GM18909 (cell line): Measurements from ENCODE around the gene XIRP1.
"Not testable (repeated sequence)": the region's sequence is repeated elsewhere in the genome, so short reads cannot be mapped to it uniquely, and the experiment has no call there.

Experiments used
- ATAC-seq: cut with Tn5 transposase; IDR thresholded peaks from one replicate; pipeline ENCODE4 v1.9.1; 2021; ENCODE audit warnings: mild to moderate bottlenecking; ENCODE audit not compliant: unreplicated experiment, poor library complexity

The XIRP1 gene

GRCh38 chr3:39192490-39193092 is at the start of gene XIRP1:
Gene XIRP1 (minus strand): TSS chr3:39192595. CDS start chr3:39189445, 3,150 bp downstream.
- ATAC-seq, result no peak

GRCh38 chr3:39241561-39241960 is 49.2 kb upstream of the XIRP1 start:
- no peak for ATAC-seq

- no peak for ATAC-seq
Observed at GRCh38 chr3:39237027-39237426, 44.6 kb upstream of the XIRP1 start.

GRCh38 chr3:39234651-39235050 is 42.3 kb upstream of the XIRP1 start:
- no peak for ATAC-seq

GRCh38 chr3:39232859-39233258 is 40.5 kb upstream of the XIRP1 start:
- ATAC-seq, result no peak

DNA sequence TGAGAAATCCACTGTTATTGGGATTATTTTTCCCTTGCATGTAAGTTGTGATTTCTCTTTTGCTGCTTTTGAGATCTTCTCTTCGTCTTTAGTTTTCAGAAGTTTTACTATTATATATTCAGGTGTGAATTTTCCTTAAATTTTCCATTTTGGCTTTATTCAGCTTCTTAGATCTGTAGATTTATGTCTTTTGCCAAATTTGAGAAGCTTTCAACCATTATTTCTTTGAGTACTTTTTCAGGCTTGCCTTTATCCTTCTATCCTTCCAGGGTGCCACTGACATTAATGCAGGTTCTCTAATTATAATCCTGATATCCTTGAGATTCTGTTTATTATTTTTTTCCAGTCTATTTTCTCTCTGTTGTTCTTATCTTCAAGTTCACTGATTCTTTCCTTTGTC is 38.1 kb upstream of the XIRP1 start:
- ATAC-seq, result no peak

- ATAC-seq, result no peak
Observed at GRCh38 chr3:39228496-39228895, 36.1 kb upstream of the XIRP1 start.

GRCh38 chr3:39227596-39227995 is 35.2 kb upstream of the XIRP1 start:
- ATAC-seq, result not testable (repeated sequence)

DNA sequence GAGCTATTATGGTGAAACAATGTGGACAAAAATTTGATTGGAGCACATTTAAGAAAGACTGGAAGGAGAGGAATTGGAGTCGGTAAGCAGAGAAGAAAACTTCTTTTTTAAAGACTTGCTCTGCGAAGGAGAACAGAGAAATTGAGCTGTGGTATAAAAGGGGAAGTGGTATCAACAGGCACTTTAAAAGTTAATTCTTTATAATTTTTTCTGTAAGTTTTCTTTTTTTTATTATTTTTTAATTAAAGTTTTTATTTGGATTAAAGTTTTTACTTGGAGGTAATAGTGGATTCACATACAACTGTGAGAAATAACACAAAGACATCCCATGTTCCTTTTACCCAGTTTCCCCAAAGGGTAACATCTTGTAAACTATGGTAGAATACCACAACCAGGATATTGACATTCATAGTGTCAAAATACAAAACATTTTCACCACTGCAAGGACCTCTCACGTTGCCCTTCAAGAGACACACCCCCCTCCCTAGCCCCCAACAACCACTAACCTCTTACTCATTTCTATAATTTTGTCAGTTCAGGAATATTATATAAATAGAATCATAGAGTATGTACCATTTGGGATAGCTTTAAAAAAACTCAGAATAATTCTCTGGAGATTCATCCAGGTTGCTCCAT is 33.8 kb upstream of the XIRP1 start:
- ATAC-seq, result no peak

- no peak for ATAC-seq
Observed at GRCh38 chr3:39224288-39224687, 31.9 kb upstream of the XIRP1 start.

GRCh38 chr3:39222939-39223338 is 30.5 kb upstream of the XIRP1 start:
- no peak for ATAC-seq

DNA sequence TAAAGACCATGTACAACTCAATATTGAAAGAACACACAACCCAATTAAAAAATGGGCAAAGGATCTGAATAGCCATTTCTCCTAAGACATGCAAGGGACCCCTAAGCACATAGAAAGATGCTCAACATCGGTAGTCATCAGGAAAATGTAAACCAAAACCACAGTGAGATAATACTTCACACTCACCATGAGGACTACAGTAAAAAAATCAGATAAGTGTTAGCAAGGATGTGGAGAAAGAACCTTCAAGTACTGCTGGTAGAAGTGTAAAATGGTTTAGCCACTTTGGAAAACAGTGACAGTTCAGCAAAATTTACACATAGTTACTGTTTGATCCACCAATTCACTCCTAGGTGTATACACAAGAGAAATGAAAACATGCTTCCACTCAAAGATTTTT is 30.1 kb upstream of the XIRP1 start:
- no peak for ATAC-seq

DNA sequence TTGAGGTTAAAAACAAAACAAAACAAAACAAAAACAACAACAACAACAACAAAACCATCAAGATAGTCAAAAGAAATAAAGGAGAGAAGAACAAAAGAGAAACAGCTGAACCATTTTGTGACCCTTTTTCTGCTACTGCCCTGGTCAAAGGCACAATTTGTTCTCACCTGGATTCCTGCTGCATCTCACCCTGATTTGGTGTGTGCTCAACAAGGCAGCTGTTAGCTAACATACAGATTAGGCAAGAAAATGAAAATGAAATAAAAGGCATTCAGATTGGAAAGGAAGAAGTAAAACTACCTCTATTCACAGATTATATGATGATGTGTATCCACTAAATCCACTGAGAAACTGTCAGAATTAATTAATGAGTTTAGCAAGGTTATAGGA is 28.7 kb upstream of the XIRP1 start:
- no peak for ATAC-seq

DNA sequence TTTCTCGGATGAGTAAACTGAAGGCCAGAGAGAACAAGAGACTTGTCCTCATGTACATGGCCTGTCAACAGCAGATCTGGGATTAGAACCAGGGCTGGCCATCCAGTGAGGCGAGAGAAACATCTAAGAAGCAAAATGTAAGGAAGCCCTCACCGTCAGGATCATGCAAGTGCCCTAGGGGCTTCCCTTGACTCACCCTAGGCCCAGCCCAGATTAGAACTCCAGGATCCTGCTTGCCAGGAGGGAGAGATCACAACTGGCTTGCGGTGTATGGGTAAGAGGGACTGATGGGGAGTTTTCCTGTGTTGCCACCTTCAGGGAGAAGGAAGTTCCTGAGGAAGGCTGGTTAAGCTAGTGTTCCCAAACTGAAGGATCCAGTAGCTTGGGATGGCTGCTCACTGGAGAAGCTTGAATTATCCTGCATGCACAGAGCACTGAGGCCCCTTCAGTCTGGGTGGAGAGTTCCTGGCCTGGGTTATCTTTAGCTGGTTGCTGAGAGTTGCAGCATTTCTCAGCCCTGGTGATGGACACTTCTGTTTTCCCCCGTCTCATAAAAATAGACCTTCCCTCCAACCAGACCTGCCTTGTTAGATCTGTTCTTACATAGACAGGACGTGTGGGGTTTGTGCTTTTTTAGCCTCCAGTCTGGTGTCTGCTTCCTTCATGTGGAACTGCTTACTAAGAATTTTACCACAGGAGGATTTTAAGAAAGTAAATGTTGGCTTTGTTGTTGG is 28.2 kb upstream of the XIRP1 start:
- no peak for ATAC-seq

GRCh38 chr3:39219702-39220101 is 27.3 kb upstream of the XIRP1 start:
- no peak for ATAC-seq

DNA sequence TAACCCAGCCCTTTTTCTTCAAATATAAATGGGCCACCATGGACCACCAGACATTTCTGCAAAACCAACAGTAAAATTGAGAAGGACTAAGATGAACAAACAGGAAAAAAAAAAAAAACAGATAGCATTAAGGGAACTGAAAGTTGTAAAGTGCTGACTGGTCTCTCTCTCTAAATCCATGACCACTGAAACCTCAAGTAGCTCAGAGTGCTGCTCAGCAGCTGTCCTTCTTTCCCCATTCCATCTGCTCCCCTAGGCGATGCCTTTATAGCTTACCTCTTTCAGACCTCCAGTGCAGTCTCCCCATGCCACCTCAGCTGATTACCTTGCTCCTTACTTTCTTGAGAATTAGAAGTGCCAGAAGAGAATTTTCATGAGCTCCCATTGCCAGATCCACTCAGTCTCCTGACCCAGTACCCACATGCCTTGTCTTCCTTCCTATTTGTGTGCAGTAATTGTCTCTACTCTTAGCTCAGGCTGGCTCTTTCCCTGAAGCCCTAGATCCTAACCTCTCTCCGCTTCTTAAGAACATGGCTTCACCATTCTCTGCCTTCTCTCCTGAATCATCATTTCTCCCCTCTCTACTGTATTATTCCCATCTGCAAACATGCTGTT is 23.9 kb upstream of the XIRP1 start:
- ATAC-seq, result peak; percentile 97

GRCh38 chr3:39213613-39214012 is 21.2 kb upstream of the XIRP1 start:
- ATAC-seq, result no peak

GRCh38 chr3:39212665-39213064 is 20.3 kb upstream of the XIRP1 start:
- no peak for ATAC-seq

DNA sequence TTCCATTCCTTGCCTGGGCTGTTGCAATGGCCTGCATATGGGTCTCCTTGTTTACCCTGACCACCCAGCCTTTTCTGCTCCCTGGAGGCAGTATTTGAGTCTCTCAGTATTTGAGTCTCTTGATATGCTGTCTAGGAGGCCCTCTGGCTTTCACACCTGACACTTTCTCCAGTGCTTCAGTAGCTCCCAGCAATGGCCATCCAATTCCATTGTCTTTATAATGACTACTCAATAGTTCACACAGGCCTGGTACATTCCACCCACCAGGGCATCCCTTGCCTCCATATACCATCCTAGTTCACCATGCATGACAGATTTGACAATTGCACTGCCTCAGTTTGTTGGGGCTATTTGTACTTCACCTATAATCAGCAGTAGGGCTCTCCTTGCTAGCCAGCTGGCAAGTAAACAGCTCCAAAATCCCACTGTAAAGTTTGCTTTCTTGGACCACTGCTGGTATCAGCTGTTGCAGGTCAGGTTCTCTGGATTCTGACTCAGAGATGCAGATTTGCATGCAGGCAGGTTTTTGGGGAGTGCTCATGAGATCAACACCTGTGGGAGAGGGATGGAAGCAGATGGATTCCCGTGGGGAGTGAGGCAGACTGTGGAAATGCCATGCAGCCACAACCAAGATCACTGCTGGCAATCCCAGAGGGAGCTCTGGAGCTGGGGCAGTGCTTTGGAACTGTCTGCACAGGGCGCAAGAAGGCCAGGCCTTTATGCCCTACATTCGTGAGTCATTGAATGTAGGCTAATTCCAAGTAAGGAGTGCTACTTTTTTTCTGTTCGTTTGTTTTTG is 19.1 kb upstream of the XIRP1 start:
- ATAC-seq, result no peak

DNA sequence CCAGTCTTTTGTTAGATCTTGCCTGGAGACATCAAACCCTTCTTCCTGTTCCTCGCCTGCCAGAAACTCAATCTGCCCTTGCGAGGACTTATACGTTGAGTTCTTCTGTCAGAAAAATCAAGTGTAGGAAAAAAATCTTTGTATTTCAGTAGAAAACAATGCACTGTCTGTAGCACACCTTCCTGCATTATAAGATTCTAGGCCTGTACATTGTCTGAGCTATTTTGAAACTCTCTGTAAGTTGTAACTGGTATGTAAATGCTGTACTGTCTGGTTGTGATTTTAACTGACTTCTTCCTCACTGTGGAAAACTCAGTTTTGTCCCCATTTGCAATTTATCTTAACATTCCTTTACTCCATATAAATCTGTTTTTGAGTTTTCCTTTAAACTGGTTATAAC is 17.7 kb upstream of the XIRP1 start:
- ATAC-seq, result no peak
